Heart right ventricle (tissue), 16 donors: ENCODE data around the gene ZNF543. TPM values are rescaled to one million over a fixed set of nuclear protein-coding genes. Genes with fewer than 3 reads are reported as not detected.

Experiments
- ATAC-seq, 8 donors: fragments of 200-7000 bp; cut with Tn5 transposase; one replicate each; pipeline ENCODE4 v1.9.1; 2020; ENCODE audit warnings: mild to moderate bottlenecking in 8 of 8, moderate library complexity in 8 of 8, moderate number of reproducible peaks in 1 of 8
- DNase-seq, 2 donors: peaks; one replicate each; pipeline ENCODE4 v3.0.0-alpha.2; 2020
- H3K27ac ChIP-seq, 10 donors: fragments of 200-600 bp; sonication (generic) in 2 of 10; one replicate each; pipeline versions ENCODE4 v1.5.0 to v1.8.0; 2020 to 2022; ENCODE audit warnings: mild to moderate bottlenecking in 3 of 10
- H3K27me3 ChIP-seq, 7 donors: fragments of 200-600 bp; one replicate each; pipeline ENCODE4 v1.8.0; 2021 to 2022; ENCODE audit warnings: mild to moderate bottlenecking in 2 of 7
- H3K36me3 ChIP-seq, 9 donors: fragments of 200-600 bp; sonication (generic) in 1 of 9; one replicate each; pipeline versions ENCODE4 v1.5.0 to v1.8.0; 2020 to 2022; ENCODE audit warnings: mild to moderate bottlenecking in 2 of 9
- H3K4me1 ChIP-seq, 9 donors: fragments of 200-600 bp; sonication (generic) in 1 of 9; one replicate each; pipeline versions ENCODE4 v1.5.0 to v1.8.0; 2020 to 2022; ENCODE audit warnings: mild to moderate bottlenecking in 4 of 9
- H3K4me3 ChIP-seq, 10 donors: fragments of 200-600 bp; sonication (generic) in 2 of 10; one replicate each; pipeline versions ENCODE4 v1.5.0 to v1.8.0; 2020 to 2022; ENCODE audit warnings: mild to moderate bottlenecking in 7 of 10, moderate library complexity in 2 of 10
- H3K9me3 ChIP-seq, 11 donors: fragments of 200-600 bp in 10 of 11; sonication (generic) in 2 of 11; one replicate each; pipeline versions ENCODE4 v1.5.0 to v1.8.0; 2013 to 2022; ENCODE audit warnings: mild to moderate bottlenecking in 2 of 11, control low read depth in 1 of 11, moderate library complexity in 1 of 11
- WGBS, 2 donors: extraction: QIAGEN DNeasy Blood & Tissue Kit; methylation state at CpG; one replicate each; pipeline ENCODE4 v1.1.7; 2013; ENCODE audit warnings: inconsistent platforms in 1 of 2; 5-methylcytosine and 5-hydroxymethylcytosine counted together
- intact Hi-C, 10 donors: fragments of 100-400 bp; cut with DNase I; formaldehyde crosslinking; loops; one replicate each; pipeline versions ENCODE4 v1.11.1 to v1.14.2; 2022
- polyA plus RNA-seq, 2 donors: library from polyadenylated mRNA; stranded (reverse); fragments of 200-250 nt; gene quantifications; one replicate each; pipeline ENCODE4 v1.2.3, GENCODE V29; 2013
- total RNA-seq, 10 donors: library from RNA; stranded (reverse); fragmentation: NEBNext Ultra II Directional in 3 of 10; extraction: Animal tissue kit (Norgen Biotek cat#: 25700) in 3 of 10; gene quantifications; one replicate each; pipeline versions ENCODE4 v1.2.1 to v1.2.4, GENCODE V29; 2021 to 2023
- TF ChIP-seq, protein P1 (sequence below), 9 donors: fragments of 200-600 bp; sonication (generic) in 2 of 9; IDR thresholded peaks; one replicate each; pipeline versions ENCODE4 v1.5.0 to v1.8.0; 2021 to 2022; ENCODE audit warnings: antibody characterized with exemption in 9 of 9, mild to moderate bottlenecking in 5 of 9, moderate library complexity in 1 of 9
- donor health status: Arrhythmogenic right ventricular cardiomyopathy.
- donor health status: ischemic (EF 13 %, LVEDD 7.1; RV severe dilation, severe dysfunction).
- donor health status: healthy with polysubstance abuse.
- donor health status: DM: no; HTN: yes; CAD: no.
- donor health status: DM: no; HTN: no; CAD: no.
- donor health status: ischemic (EF 25% LVEDD 6.9; RV normal size, moderate dysfunction).
- donor health status: ischemic (EF 25% LVEDD 5.7; RV mildly dilated, moderate dysfunction).
- donor health status: healthy.
- donor health status: DM: yes; HTN: yes; CAD: no.
- donor health status: Ischemic cardiomyopathy.
- donor health status: ischemic (EF 35%, LVEDD 5.7; RV mildly dilated, moderate dysfunction).
- donor health status: nonischemic (EF 11% LVEDD 7.7; RV severe dilation, severe dysfunction).
- donor health status: DM: yes; HTN: yes; CAD: no.
- donor health status: PGD.
- donor health status: ischemic (EF 29% LVEDD 5.4; RV normal size, mild dysfunction).
- donor health status: nonischemic (EF 23%, LVEDD 6.1; RV moderate dilation, normal function).

Gene ZNF543
- total and polyA plus RNA-seq, 12 donors: 0.86 to 9.2 (median 6.9) TPM

DNA sequence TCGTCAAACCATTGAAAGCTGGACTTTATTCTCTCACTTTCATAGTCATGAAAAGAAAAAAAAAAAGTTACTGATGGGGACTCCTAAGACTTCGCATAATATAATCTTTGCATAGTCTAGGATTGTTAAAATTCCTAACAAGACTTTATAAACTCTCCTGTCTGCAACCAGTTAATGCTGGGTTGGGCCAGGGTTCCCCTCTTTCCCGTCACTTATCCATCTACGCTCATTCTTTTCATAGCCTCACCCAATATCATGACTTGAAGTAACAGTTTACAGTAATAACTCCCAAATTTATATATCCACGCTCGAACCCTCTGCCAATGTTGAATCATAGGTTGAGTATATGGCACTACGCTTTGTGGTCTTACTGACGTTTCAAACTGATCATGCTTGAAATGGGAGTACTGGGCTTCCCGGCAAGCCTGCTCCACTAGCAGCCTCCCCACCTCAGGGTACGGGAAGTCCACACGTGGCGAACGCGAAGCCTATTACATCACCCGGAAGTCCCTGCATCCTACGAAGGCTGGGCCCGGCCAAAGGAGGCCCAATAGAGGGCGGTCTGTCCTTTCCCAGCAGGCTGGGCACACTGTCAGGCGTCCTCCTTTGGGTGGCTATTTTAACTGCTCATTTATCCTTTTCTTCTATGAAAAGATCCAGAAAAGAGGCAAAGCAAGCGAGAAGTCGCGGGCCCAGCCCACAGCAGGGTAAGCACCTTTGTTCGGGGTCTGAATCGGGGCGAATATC lies 40.7 kb upstream of the ZNF543 start:
- peaks cover 0 to 51% (median 42%) of the 10 kb centered on the region in 9 donors for H3K4me1 ChIP-seq
- peaks cover 0 to 50% (median under 1%) of the 10 kb centered on the region in 9 donors for H3K36me3 ChIP-seq
- peak; percentile 86 to 92 for DNase-seq
- peak; percentile 94 to 99 (median 97) for ATAC-seq
- TF ChIP-seq, protein P1, sequence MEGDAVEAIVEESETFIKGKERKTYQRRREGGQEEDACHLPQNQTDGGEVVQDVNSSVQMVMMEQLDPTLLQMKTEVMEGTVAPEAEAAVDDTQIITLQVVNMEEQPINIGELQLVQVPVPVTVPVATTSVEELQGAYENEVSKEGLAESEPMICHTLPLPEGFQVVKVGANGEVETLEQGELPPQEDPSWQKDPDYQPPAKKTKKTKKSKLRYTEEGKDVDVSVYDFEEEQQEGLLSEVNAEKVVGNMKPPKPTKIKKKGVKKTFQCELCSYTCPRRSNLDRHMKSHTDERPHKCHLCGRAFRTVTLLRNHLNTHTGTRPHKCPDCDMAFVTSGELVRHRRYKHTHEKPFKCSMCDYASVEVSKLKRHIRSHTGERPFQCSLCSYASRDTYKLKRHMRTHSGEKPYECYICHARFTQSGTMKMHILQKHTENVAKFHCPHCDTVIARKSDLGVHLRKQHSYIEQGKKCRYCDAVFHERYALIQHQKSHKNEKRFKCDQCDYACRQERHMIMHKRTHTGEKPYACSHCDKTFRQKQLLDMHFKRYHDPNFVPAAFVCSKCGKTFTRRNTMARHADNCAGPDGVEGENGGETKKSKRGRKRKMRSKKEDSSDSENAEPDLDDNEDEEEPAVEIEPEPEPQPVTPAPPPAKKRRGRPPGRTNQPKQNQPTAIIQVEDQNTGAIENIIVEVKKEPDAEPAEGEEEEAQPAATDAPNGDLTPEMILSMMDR (IDR thresholded peaks at IDR 0.05): peak in 5 of 9 donors; percentile 38 to 67 (median 64)
- peak overlapping the region; percentile 70 to 99 (median 92) for H3K4me3 ChIP-seq
- H3K27me3 ChIP-seq: no peaks in the 10 kb centered on the region
- no peaks in the 10 kb centered on the region for H3K9me3 ChIP-seq
- H3K27ac ChIP-seq: peak overlapping the region; percentile 85 to 100 (median 97)
- WGBS, 2 donors: 5 to 7% methylated on average over 25 of the region's 25 CpGs
- intact Hi-C loops: loop anchor here in 8 of 10 donors (1.0 to 5.0 kb wide), 8 partner anchors 37 to 83 kb away; partner anchors contain the start of genes ZNF805 (in 8 of the 8), ZNF304 (in 2 of the 8), ZNF543 (in 2 of the 8) and TRAPPC2B (in 1 of the 8)

GRCh38 chr19:57280165-57280961 lies 39.9 kb upstream of the ZNF543 start, which contains the start of gene ZNF460:
Gene ZNF460, plus strand, starts transcription at chr19:57280485. Its CDS starts 322 bp downstream, at chr19:57280807.
- WGBS, 2 donors: 0% methylated on average over 71 of the region's 71 CpGs
- intact Hi-C loops: loop anchor here in 7 of 10 donors (1.0 to 5.0 kb wide), 8 partner anchors 37 to 82 kb away; partner anchors contain the start of genes ZNF805 (in 5 of the 7), ZNF304 (in 2 of the 7), TRAPPC2B (in 1 of the 7) and ZNF543 (in 1 of the 7)

DNA sequence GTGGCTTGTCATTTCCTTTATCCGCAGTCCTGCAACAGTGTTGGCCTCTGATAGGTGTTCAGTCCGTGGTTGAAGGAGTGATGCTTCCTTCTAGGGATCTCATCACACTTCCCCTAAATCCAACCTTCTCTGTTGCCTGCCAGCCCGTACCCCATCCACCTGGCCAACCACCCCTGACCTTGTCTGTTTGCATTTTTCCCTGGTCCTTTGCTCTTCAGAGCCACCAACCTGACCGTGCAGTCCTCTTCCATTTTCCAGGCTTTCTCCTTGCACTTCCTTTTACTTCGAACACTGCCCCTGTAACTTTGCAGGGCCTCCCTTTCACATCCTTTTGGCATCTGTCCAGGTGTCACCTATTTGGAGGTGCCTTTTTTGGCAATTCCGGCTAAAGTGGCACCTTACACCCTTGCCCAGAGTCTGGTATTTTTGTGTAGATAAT lies 39.3 kb upstream of the ZNF543 start:
- ATAC-seq (no peak), DNase-seq (no peak)
- WGBS, 2 donors: 4 to 5% methylated on average over 6 of the region's 6 CpGs
- TF ChIP-seq, protein P1 (IDR thresholded peaks at IDR 0.05): no peak
- peaks cover 0 to 64% (median 48%) of the 10 kb centered on the region in 9 donors for H3K4me1 ChIP-seq
- H3K36me3 ChIP-seq: peaks cover 0 to 50% (median 15%) of the 10 kb centered on the region in 9 donors
- peak overlapping the region; percentile 70 to 99 (median 92) for H3K4me3 ChIP-seq
- no peaks in the 10 kb centered on the region for H3K27me3 ChIP-seq
- H3K27ac ChIP-seq: peak overlapping the region; percentile 85 to 100 (median 97)
- no peaks in the 10 kb centered on the region for H3K9me3 ChIP-seq
- intact Hi-C loops: loop anchor here in 7 of 10 donors (1.0 to 5.0 kb wide), 8 partner anchors 36 to 82 kb away; partner anchors contain the start of genes ZNF805 (in 5 of the 7), ZNF304 (in 2 of the 7), TRAPPC2B (in 1 of the 7) and ZNF543 (in 1 of the 7)

More at GRCh38 chr19:57280165-57280961, 39.9 kb upstream of the ZNF543 start, which contains the start of gene ZNF460:
- DNase-seq: peak; percentile 97 to 98
- Histone ChIP-seq H3K36me3 (peaks cover 0 to 50% (median 8%) of the 10 kb centered on the region in 9 donors), H3K27me3 (no peaks in the 10 kb centered on the region), H3K4me3 (peak within 1 kb of the TSS; percentile 70 to 99 (median 92)), H3K9me3 (no peaks in the 10 kb centered on the region), H3K4me1 (peaks cover 0 to 58% (median 48%) of the 10 kb centered on the region in 9 donors), H3K27ac (peak within 1 kb of the TSS; percentile 85 to 100 (median 97))
- ATAC-seq: peak; percentile 94 to 99 (median 98)
- TF ChIP-seq, protein P1 (IDR thresholded peaks at IDR 0.05): peak in 2 of 9 donors; percentile 5 to 17
